Neural cell (in vitro differentiated cells): Measurements from ENCODE around the gene TTC22. TPM values are rescaled to one million over a fixed set of nuclear protein-coding genes. Genes with fewer than 3 reads are reported as not detected.
"Not testable (repeated sequence)": the region's sequence is repeated elsewhere in the genome, so short reads cannot be mapped to it uniquely, and the experiment has no call there.

Source experiments
- H2AFZ ChIP-seq: fragments of 200-600, 300-800 bp; sonication (generic), shearing (Covaris generic); 2 replicates; pipeline ENCODE4 v1.6.0; 2014; ENCODE audit warnings: low read depth, mild to moderate bottlenecking, antibody characterized with exemption, low read length, moderate library complexity
- H3F3A ChIP-seq: fragments of 200-600 bp; shearing (Covaris generic); 2 replicates; pipeline ENCODE4 v1.6.1; 2016; ENCODE audit warnings: mild to moderate bottlenecking, moderate library complexity, mixed read lengths, antibody characterized with exemption, low read length; ENCODE audit not compliant: insufficient read depth, poor library complexity, severe bottlenecking
- H3K27ac ChIP-seq: fragments of 200-600, 300-800 bp; sonication (generic), shearing (Covaris generic); 2 replicates; pipeline ENCODE4 v1.5.1; 2014; ENCODE audit warnings: mild to moderate bottlenecking, low read length, moderate library complexity
- H3K27me3 ChIP-seq: fragments of 300-800, 200-600 bp; sonication (generic), shearing (Covaris generic); 2 replicates; pipeline ENCODE4 v1.6.0; 2014; ENCODE audit warnings: mild to moderate bottlenecking, low read depth, low read length, moderate library complexity; ENCODE audit not compliant: insufficient read depth
- H3K36me3 ChIP-seq: fragments of 300-800, 200-600 bp; sonication (generic), shearing (Covaris generic); 2 replicates; pipeline ENCODE4 v1.5.1; 2014; ENCODE audit warnings: mild to moderate bottlenecking, antibody characterized with exemption, low read length, moderate library complexity; ENCODE audit not compliant: insufficient read depth
- H3K4me2 ChIP-seq: fragments of 300-800, 200-600 bp; sonication (generic), shearing (Covaris generic); 2 replicates; pipeline ENCODE4 v1.6.0; 2014; ENCODE audit warnings: mild to moderate bottlenecking, low read length
- H3K4me3 ChIP-seq: fragments of 300-800, 200-600 bp; sonication (generic), shearing (Covaris generic); 2 replicates; pipeline ENCODE4 v1.5.1; 2014; ENCODE audit warnings: mild to moderate bottlenecking, low read length, moderate library complexity
- H3K79me2 ChIP-seq: fragments of 200-600 bp; shearing (Covaris generic); replicated peaks from 2 replicates; pipeline ENCODE4 v1.6.0; 2014; ENCODE audit warnings: mild to moderate bottlenecking, low read length, moderate library complexity; ENCODE audit not compliant: insufficient read depth
- H3K9ac ChIP-seq: fragments of 300-800, 200-600 bp; sonication (generic), shearing (Covaris generic); 2 replicates; pipeline ENCODE4 v1.6.1; 2016; ENCODE audit warnings: mild to moderate bottlenecking, low read length, mixed read lengths
- H3K9me2 ChIP-seq: fragments of 200-600 bp; shearing (Covaris generic); 2 replicates; pipeline ENCODE4 v1.6.1; 2016; ENCODE audit warnings: mild to moderate bottlenecking, low read length, mixed read lengths; ENCODE audit not compliant: insufficient read depth
- H3K9me3 ChIP-seq: fragments of 200-600, 300-800 bp; sonication (generic), shearing (Covaris generic); 2 replicates; pipeline ENCODE4 v1.6.1; 2016; ENCODE audit warnings: mild to moderate bottlenecking, mixed run types, low read length, moderate library complexity, mixed read lengths
- H4K20me1 ChIP-seq: fragments of 200-600 bp; shearing (Covaris generic); 2 replicates; pipeline ENCODE4 v1.6.1; 2016; ENCODE audit warnings: mild to moderate bottlenecking, mixed run types; ENCODE audit not compliant: insufficient read depth
- EP300 ChIP-seq: fragments of 450-650 bp; conservative IDR thresholded peaks from 2 replicates; pipeline ENCODE4 v1.6.1; 2014; ENCODE audit warnings: antibody characterized with exemption, mild to moderate bottlenecking, moderate library complexity; ENCODE audit not compliant: poor library complexity, severe bottlenecking
- EZH2 ChIP-seq: fragments of 200-600, 300-800 bp; shearing (Covaris generic), sonication (generic); IDR thresholded peaks from 2 replicates; pipeline ENCODE4 v1.6.1; 2014; ENCODE audit warnings: antibody characterized with exemption, low read length, borderline replicate concordance, mild to moderate bottlenecking; ENCODE audit not compliant: insufficient read depth, poor library complexity, severe bottlenecking
- MXI1 ChIP-seq: fragments of 450-650 bp; conservative IDR thresholded peaks from 2 replicates; pipeline ENCODE4 v1.6.1; 2014; ENCODE audit warnings: antibody characterized with exemption, mild to moderate bottlenecking; ENCODE audit not compliant: poor library complexity, severe bottlenecking
- POLR2AphosphoS5 ChIP-seq: IDR thresholded peaks from 2 replicates; pipeline ENCODE4 v1.6.1; 2012
- RAD21 ChIP-seq: fragments of 450-650 bp; conservative IDR thresholded peaks from 2 replicates; pipeline ENCODE4 v1.6.1; 2014; ENCODE audit warnings: antibody characterized with exemption, mild to moderate bottlenecking, moderate library complexity
- SMC3 ChIP-seq: fragments of 450-650 bp; conservative IDR thresholded peaks from 2 replicates; pipeline ENCODE4 v1.6.1; 2014; ENCODE audit warnings: antibody characterized with exemption, mild to moderate bottlenecking, moderate library complexity; ENCODE audit not compliant: poor library complexity
- TAF1 ChIP-seq: IDR thresholded peaks from 2 replicates; pipeline ENCODE4 v1.6.1; 2012; ENCODE audit warnings: low read depth
- polyA plus RNA-seq: library from polyadenylated mRNA; depleted of rRNA; stranded (reverse); fragments of >200 nt; gene quantifications from 2 replicates; pipeline ENCODE4 v1.2.3, GENCODE V29; 2014
- TF ChIP-seq, protein P1 (sequence below): IDR thresholded peaks from 2 replicates; pipeline ENCODE4 v1.6.1; 2012; ENCODE audit warnings: borderline replicate concordance
- TF ChIP-seq, protein P2 (sequence below): fragments of 450-650 bp; IDR thresholded peaks from 2 replicates; pipeline ENCODE4 v1.5.1; 2014; ENCODE audit warnings: antibody characterized with exemption, mild to moderate bottlenecking, moderate library complexity; ENCODE audit not compliant: poor library complexity, severe bottlenecking

Gene TTC22
- polyA plus RNA-seq, 1 donor from 2014 or later = not detected

DNA sequence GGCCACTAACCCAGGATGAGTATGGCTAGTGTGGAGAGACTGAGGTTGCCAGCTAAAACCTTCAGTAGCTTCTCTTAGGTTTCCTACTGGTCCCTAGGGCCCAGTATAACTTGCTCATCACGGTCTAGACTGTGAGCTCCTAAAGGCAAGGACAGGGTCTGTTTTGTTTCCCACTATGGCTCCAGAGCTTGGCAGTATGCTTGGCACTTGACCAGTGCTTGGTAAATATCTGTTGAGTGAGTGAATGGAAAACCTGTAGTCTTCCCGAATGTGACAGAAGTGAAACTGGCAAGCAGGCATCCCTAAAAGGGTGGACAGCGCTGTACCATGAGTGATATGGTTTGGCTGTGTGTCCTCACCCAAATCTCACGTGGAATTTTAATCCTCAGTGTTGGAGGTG is 23.7 kb downstream of the TTC22 start:
- Histone ChIP-seq H3K9me3 (no peaks in the 10 kb centered on the region), H3K4me3 (no peak overlapping the region), H3K27ac (no peak overlapping the region), H3K4me2 (no peak overlapping the region), H3K79me2 (no peaks in the 10 kb centered on the region), H4K20me1 (no peaks in the 10 kb centered on the region), H3K36me3 (no peaks in the 10 kb centered on the region), H3K27me3 (peaks cover 19% of the 10 kb centered on the region), H3K9ac (no peak overlapping the region), H2AFZ (no peak overlapping the region), H3F3A (no peaks in the 10 kb centered on the region), H3K9me2 (no peaks in the 10 kb centered on the region)
- TF ChIP-seq EP300 = no peak
- TF ChIP-seq, protein P1, sequence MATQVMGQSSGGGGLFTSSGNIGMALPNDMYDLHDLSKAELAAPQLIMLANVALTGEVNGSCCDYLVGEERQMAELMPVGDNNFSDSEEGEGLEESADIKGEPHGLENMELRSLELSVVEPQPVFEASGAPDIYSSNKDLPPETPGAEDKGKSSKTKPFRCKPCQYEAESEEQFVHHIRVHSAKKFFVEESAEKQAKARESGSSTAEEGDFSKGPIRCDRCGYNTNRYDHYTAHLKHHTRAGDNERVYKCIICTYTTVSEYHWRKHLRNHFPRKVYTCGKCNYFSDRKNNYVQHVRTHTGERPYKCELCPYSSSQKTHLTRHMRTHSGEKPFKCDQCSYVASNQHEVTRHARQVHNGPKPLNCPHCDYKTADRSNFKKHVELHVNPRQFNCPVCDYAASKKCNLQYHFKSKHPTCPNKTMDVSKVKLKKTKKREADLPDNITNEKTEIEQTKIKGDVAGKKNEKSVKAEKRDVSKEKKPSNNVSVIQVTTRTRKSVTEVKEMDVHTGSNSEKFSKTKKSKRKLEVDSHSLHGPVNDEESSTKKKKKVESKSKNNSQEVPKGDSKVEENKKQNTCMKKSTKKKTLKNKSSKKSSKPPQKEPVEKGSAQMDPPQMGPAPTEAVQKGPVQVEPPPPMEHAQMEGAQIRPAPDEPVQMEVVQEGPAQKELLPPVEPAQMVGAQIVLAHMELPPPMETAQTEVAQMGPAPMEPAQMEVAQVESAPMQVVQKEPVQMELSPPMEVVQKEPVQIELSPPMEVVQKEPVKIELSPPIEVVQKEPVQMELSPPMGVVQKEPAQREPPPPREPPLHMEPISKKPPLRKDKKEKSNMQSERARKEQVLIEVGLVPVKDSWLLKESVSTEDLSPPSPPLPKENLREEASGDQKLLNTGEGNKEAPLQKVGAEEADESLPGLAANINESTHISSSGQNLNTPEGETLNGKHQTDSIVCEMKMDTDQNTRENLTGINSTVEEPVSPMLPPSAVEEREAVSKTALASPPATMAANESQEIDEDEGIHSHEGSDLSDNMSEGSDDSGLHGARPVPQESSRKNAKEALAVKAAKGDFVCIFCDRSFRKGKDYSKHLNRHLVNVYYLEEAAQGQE = no peak
- no peak for TF ChIP-seq POLR2AphosphoS5

DNA sequence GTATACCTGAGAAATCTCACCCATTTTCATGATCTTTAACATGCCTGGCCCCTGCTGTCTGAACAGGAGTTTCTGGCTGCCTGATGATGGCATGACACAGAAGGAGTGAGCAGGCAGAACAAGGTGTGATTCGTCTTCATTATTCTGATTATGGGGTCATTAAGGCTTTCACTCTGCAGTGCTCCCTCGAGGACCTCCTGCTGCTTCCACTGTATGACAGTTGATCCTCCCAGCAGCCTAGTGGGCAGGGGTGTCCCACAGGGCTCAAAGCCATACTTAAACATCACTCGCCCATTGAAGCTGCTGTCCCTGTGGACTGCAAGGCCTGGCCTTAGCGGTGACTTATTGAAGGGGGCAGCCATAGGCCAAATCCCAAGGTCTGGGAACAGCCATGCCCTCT is 24.1 kb downstream of the TTC22 start:
- H3K27me3 ChIP-seq = peaks cover 15% of the 10 kb centered on the region
- no peak overlapping the region for H3K9ac ChIP-seq
- H4K20me1 ChIP-seq = no peaks in the 10 kb centered on the region
- H3K9me3 ChIP-seq = no peaks in the 10 kb centered on the region
- H3K36me3 ChIP-seq = no peaks in the 10 kb centered on the region
- H3K9me2 ChIP-seq = no peaks in the 10 kb centered on the region
- no peaks in the 10 kb centered on the region for H3F3A ChIP-seq
- no peak overlapping the region for H3K4me3 ChIP-seq
- no peak overlapping the region for H3K4me2 ChIP-seq
- no peak overlapping the region for H2AFZ ChIP-seq
- no peaks in the 10 kb centered on the region for H3K79me2 ChIP-seq
- TF ChIP-seq SMC3 (no peak), TAF1 (no peak), RAD21 (no peak), POLR2AphosphoS5 (no peak), EP300 (no peak), EZH2 (no peak), MXI1 (no peak)
- TF ChIP-seq, protein P2, sequence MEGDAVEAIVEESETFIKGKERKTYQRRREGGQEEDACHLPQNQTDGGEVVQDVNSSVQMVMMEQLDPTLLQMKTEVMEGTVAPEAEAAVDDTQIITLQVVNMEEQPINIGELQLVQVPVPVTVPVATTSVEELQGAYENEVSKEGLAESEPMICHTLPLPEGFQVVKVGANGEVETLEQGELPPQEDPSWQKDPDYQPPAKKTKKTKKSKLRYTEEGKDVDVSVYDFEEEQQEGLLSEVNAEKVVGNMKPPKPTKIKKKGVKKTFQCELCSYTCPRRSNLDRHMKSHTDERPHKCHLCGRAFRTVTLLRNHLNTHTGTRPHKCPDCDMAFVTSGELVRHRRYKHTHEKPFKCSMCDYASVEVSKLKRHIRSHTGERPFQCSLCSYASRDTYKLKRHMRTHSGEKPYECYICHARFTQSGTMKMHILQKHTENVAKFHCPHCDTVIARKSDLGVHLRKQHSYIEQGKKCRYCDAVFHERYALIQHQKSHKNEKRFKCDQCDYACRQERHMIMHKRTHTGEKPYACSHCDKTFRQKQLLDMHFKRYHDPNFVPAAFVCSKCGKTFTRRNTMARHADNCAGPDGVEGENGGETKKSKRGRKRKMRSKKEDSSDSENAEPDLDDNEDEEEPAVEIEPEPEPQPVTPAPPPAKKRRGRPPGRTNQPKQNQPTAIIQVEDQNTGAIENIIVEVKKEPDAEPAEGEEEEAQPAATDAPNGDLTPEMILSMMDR = no peak
- TF ChIP-seq, protein P1 = no peak
- no peak overlapping the region for H3K27ac ChIP-seq

DNA sequence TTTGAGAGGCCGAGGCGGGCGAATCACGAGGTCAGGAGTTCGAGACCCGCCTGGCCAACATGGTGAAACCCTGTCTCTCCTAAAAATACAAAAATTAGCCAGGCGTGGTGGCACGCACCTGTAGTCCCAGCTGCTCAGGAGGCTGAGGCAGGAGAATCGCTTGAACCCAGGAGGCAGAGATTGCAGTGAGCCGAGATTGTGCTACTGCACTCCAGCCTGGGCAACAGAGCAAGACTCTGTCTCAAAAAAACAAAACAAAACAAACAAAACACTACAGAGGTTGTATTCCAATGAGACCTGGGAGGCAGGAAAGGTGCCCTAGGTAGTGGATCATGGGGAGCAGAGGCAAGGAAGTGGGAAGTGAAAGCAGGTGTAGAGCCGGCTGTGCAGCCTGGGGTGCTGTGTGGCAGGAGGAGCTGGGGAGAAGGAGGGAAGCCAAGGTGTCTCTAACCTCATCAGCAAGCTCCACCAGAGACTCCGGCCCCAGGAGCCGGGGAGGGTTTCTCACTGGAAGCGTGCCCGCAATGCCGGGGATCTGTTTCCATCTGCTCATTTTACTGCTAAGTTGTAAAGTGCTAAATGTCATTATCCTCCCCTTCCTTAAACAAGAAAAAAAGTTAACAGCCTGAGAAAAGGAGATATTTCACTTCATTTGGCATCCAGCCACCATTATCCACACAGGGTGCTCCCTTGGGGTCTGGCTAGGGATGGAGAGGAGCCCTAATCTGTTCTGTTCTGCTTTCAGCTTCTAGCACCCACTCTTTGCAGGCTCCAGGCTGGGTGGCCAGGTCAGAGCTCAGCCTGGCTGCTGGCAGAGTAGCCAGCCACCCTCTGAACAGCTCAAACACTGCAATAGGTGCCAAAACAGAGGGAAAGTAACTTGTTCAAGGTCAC is 25.0 kb downstream of the TTC22 start:
- H3K27ac ChIP-seq, H3K9me2 ChIP-seq, H3K9me3 ChIP-seq, H3F3A ChIP-seq, H3K27me3 ChIP-seq, H3K9ac ChIP-seq, H3K36me3 ChIP-seq, H4K20me1 ChIP-seq, H3K4me3 ChIP-seq, H2AFZ ChIP-seq, H3K79me2 ChIP-seq, H3K4me2 ChIP-seq: not testable (repeated sequence)
